ENCODE results near the gene MAB21L2. TPM values are rescaled to one million over a fixed set of nuclear protein-coding genes. Genes with fewer than 3 reads are reported as not detected.

MAB21L2 gene
- total RNA-seq, 4 donors from 2014 or later: not detected

GRCh38 chr4:150584111-150584915 lies 2.4 kb downstream of the MAB21L2 start:
- no peak for TF ChIP-seq CTCF (IDR thresholded peaks at IDR 0.05; ENCODE audit: low read depth)

- no peak for TF ChIP-seq CTCF (IDR thresholded peaks at IDR 0.05; ENCODE audit: low read depth)
These were observed 3.7 kb downstream of the MAB21L2 start for GRCh38 chr4:150585611-150586010.

- TF ChIP-seq CTCF (IDR thresholded peaks at IDR 0.05; ENCODE audit: low read depth): no peak
These were observed 4.3 kb downstream of the MAB21L2 start for GRCh38 chr4:150586162-150586810.

GRCh38 chr4:150588316-150588715 lies 6.4 kb downstream of the MAB21L2 start:
- TF ChIP-seq CTCF (IDR thresholded peaks at IDR 0.05; ENCODE audit: low read depth): no peak

- TF ChIP-seq CTCF (IDR thresholded peaks at IDR 0.05; ENCODE audit: low read depth): no peak
These were observed 7.2 kb downstream of the MAB21L2 start for GRCh38 chr4:150589157-150589556.

- TF ChIP-seq CTCF (IDR thresholded peaks at IDR 0.05; ENCODE audit: low read depth): no peak
These were observed 8.7 kb downstream of the MAB21L2 start for GRCh38 chr4:150590631-150591030.

- no peak for TF ChIP-seq CTCF (IDR thresholded peaks at IDR 0.05; ENCODE audit: low read depth)
These were observed 9.5 kb downstream of the MAB21L2 start for GRCh38 chr4:150591406-150591805.

Measured in subcutaneous adipose tissue (tissue), 4 donors.